Omental fat pad (tissue), 4 donors: Measurements from ENCODE around the gene LUZP2. TPM values are rescaled to one million over a fixed set of nuclear protein-coding genes. Genes with fewer than 3 reads are reported as not detected.

Experiments used
- ATAC-seq: fragments of 150-250 bp; one replicate; pipeline ENCODE4 v1.9.1; 2016; ENCODE audit warnings: mild to moderate bottlenecking, moderate library complexity; ENCODE audit not compliant: low FRiP score
- DNase-seq: peaks from one replicate; pipeline ENCODE4 v3.0.0-alpha.2; 2019; ENCODE audit warnings: low spot score
- total RNA-seq, 4 donors: library from RNA; depleted of rRNA; stranded (reverse); fragments of >200 nt; gene quantifications; one replicate each; pipeline ENCODE4 v1.1.0, GENCODE V29; 2016
- TF ChIP-seq, protein P1 (sequence below), 3 donors: fragments of 450-650 bp; IDR thresholded peaks; one replicate each; pipeline ENCODE4 v1.5.1; 2016 to 2017; ENCODE audit warnings: antibody characterized with exemption in 3 of 3, mild to moderate bottlenecking in 3 of 3, moderate library complexity in 2 of 3

Gene LUZP2
- total RNA-seq, 4 donors from 2014 or later: 0.63 TPM; not detected in 3

- DNase-seq (no peak), ATAC-seq (no peak)
- TF ChIP-seq, protein P1, sequence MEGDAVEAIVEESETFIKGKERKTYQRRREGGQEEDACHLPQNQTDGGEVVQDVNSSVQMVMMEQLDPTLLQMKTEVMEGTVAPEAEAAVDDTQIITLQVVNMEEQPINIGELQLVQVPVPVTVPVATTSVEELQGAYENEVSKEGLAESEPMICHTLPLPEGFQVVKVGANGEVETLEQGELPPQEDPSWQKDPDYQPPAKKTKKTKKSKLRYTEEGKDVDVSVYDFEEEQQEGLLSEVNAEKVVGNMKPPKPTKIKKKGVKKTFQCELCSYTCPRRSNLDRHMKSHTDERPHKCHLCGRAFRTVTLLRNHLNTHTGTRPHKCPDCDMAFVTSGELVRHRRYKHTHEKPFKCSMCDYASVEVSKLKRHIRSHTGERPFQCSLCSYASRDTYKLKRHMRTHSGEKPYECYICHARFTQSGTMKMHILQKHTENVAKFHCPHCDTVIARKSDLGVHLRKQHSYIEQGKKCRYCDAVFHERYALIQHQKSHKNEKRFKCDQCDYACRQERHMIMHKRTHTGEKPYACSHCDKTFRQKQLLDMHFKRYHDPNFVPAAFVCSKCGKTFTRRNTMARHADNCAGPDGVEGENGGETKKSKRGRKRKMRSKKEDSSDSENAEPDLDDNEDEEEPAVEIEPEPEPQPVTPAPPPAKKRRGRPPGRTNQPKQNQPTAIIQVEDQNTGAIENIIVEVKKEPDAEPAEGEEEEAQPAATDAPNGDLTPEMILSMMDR (IDR thresholded peaks at IDR 0.05): no peak
Observed at GRCh38 chr11:24556693-24557092, 59.8 kb downstream of the LUZP2 start.

DNA sequence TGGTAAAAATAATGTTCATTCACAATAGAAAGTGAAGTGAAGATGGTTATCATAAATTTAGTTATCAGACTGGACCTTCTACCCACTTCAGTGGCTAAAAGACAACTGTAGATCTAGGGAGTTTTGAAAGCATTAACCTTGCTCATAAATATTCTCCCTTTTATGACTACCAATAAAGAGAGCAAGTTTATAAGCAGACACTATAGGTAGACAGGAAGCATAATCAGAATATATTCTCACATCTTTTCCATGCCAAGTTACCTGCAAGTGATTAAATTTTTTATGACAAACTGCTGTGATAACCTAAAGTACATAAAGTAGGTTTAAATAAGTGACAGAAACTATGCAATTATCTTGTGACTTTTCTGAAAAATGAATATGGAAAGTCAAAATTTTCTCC lies 62.5 kb downstream of the LUZP2 start:
- no peak for DNase-seq
- no peak for ATAC-seq
- TF ChIP-seq, protein P1 (IDR thresholded peaks at IDR 0.05): no peak

GRCh38 chr11:24560324-24560723 lies 63.5 kb downstream of the LUZP2 start:
- TF ChIP-seq, protein P1 (IDR thresholded peaks at IDR 0.05): no peak
- DNase-seq (no peak), ATAC-seq (no peak)

GRCh38 chr11:24567380-24567779 lies 70.5 kb downstream of the LUZP2 start:
- ATAC-seq (no peak), DNase-seq (no peak)

GRCh38 chr11:24572376-24572775 lies 75.5 kb downstream of the LUZP2 start:
- DNase-seq (no peak), ATAC-seq (no peak)
- TF ChIP-seq, protein P1 (IDR thresholded peaks at IDR 0.05): no peak

More at GRCh38 chr11:24567380-24567779, 70.5 kb downstream of the LUZP2 start:
- TF ChIP-seq, protein P1 (IDR thresholded peaks at IDR 0.05): no peak

DNA sequence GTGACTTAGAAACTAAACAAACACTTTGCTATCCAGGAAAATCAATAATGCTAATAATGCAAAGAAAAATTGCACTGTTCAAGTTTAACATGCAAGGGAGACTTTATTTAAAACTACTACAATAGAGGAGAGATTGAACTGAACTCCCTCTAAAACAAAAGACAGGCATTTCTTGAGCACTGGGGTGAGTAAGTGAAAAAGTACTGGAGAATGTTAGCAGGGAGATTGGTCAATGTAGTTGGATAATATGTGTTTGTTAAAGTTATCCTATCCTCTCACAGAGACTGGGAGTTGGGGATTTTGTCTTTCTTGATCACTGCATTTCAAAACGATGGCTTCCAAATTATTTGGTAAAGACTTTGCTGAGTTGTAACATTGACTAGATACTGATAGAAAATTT lies 77.6 kb downstream of the LUZP2 start:
- DNase-seq: no peak
- TF ChIP-seq, protein P1 (IDR thresholded peaks at IDR 0.05): no peak
- ATAC-seq: no peak

GRCh38 chr11:24575392-24575791 lies 78.5 kb downstream of the LUZP2 start:
- DNase-seq: no peak
- ATAC-seq: no peak
- TF ChIP-seq, protein P1 (IDR thresholded peaks at IDR 0.05): no peak
